ENCODE measurements around the gene LRFN4. TPM values are rescaled to one million over a fixed set of nuclear protein-coding genes. Genes with fewer than 3 reads are reported as not detected.

Gene LRFN4
- total and polyA plus RNA-seq, 2 of the 13 experiments (the other 11 are each of a cell fraction or from before 2014, with no cell fraction given) = 1.3 to 6.8 TPM

DNA sequence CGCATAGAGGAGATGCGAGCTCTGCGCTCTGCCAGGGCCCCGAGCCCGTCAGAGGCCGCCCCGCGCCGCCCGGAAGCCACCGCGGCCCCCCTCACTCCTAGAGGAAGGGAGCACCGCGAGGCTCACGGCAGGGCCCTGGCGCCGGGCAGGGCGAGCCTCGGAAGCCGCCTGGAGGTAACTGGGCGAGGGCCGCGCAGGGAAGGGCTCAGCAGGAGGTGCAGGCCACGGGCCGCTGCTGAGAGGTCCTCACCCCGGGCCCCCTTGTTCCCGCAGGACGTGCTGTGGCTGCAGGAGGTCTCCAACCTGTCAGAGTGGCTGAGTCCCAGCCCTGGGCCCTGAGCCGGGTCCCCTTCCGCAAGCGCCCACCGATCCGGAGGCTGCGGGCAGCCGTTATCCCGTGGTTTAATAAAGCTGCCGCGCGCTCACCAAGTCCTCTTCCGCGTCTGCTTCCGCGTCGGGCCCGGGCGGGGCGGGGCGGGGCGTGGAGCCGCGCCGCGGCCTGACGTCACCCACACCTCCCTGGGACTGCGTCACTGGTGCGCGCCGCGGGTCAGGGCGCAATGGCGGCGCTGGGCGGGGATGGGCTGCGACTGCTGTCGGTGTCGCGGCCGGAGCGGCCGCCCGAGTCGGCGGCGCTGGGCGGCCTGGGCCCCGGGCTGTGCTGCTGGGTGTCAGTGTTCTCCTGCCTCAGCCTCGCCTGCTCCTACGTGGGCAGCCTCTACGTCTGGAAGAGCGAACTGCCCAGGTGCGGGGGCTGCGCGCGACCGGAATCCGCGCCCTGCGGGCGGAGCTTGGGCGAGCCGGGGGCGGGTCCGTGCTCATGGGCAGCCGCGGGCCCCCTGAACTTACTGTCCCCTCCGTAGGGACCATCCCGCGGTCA lies 13.7 kb upstream of the LRFN4 start, which contains the start of gene RCE1 (continued):
- TF ChIP-seq KAT2B (IDR thresholded peaks at IDR 0.05; ENCODE audit: borderline replicate concordance, low read depth, low read length) (no peak), ZNF567 (CRISPR knock-in tag; IDR thresholded peaks at IDR 0.05; ENCODE audit: borderline replicate concordance) (0 out of 2 replicates have a peak, but pooled peaks have one; percentile 76), PPARG (CRISPR knock-in tag; conservative IDR thresholded peaks at IDR 0.05) (0 out of 2 replicates have a peak, but pooled peaks have one; percentile 22), GABPA (IDR thresholded peaks at IDR 0.05; ENCODE audit: low read depth, low read length) (peak; percentile 48), GABPA (CRISPR knock-in tag; IDR thresholded peaks at IDR 0.05; ENCODE audit: low read depth) (peak; percentile 44), TBP (CRISPR knock-in tag; IDR thresholded peaks at IDR 0.05) (no peak; the same call in 1 of the 2 replicates), KLF12 (CRISPR knock-in tag; IDR thresholded peaks at IDR 0.05; ENCODE audit: borderline replicate concordance) (peak; percentile 94; the same call in 1 of the 2 replicates), MAFG (CRISPR knock-in tag; IDR thresholded peaks at IDR 0.05) (no peak), MIER2 (CRISPR knock-in tag; IDR thresholded peaks at IDR 0.05) (no peak)
- TF ChIP-seq, protein P1, sequence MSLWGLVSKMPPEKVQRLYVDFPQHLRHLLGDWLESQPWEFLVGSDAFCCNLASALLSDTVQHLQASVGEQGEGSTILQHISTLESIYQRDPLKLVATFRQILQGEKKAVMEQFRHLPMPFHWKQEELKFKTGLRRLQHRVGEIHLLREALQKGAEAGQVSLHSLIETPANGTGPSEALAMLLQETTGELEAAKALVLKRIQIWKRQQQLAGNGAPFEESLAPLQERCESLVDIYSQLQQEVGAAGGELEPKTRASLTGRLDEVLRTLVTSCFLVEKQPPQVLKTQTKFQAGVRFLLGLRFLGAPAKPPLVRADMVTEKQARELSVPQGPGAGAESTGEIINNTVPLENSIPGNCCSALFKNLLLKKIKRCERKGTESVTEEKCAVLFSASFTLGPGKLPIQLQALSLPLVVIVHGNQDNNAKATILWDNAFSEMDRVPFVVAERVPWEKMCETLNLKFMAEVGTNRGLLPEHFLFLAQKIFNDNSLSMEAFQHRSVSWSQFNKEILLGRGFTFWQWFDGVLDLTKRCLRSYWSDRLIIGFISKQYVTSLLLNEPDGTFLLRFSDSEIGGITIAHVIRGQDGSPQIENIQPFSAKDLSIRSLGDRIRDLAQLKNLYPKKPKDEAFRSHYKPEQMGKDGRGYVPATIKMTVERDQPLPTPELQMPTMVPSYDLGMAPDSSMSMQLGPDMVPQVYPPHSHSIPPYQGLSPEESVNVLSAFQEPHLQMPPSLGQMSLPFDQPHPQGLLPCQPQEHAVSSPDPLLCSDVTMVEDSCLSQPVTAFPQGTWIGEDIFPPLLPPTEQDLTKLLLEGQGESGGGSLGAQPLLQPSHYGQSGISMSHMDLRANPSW (CRISPR knock-in tag; IDR thresholded peaks at IDR 0.05; ENCODE audit: borderline replicate concordance) = no peak
- TF ChIP-seq, protein P2, sequence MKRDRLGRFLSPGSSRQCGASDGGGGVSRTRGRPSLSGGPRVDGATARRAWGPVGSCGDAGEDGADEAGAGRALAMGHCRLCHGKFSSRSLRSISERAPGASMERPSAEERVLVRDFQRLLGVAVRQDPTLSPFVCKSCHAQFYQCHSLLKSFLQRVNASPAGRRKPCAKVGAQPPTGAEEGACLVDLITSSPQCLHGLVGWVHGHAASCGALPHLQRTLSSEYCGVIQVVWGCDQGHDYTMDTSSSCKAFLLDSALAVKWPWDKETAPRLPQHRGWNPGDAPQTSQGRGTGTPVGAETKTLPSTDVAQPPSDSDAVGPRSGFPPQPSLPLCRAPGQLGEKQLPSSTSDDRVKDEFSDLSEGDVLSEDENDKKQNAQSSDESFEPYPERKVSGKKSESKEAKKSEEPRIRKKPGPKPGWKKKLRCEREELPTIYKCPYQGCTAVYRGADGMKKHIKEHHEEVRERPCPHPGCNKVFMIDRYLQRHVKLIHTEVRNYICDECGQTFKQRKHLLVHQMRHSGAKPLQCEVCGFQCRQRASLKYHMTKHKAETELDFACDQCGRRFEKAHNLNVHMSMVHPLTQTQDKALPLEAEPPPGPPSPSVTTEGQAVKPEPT (CRISPR knock-in tag; IDR thresholded peaks at IDR 0.05; ENCODE audit: low read depth) = no peak
- TF ChIP-seq, protein P3, sequence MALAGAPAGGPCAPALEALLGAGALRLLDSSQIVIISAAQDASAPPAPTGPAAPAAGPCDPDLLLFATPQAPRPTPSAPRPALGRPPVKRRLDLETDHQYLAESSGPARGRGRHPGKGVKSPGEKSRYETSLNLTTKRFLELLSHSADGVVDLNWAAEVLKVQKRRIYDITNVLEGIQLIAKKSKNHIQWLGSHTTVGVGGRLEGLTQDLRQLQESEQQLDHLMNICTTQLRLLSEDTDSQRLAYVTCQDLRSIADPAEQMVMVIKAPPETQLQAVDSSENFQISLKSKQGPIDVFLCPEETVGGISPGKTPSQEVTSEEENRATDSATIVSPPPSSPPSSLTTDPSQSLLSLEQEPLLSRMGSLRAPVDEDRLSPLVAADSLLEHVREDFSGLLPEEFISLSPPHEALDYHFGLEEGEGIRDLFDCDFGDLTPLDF (CRISPR knock-in tag; IDR thresholded peaks at IDR 0.05) = 0 out of 2 replicates have a peak, but pooled peaks have one; percentile 21
- TF ChIP-seq, protein P4, sequence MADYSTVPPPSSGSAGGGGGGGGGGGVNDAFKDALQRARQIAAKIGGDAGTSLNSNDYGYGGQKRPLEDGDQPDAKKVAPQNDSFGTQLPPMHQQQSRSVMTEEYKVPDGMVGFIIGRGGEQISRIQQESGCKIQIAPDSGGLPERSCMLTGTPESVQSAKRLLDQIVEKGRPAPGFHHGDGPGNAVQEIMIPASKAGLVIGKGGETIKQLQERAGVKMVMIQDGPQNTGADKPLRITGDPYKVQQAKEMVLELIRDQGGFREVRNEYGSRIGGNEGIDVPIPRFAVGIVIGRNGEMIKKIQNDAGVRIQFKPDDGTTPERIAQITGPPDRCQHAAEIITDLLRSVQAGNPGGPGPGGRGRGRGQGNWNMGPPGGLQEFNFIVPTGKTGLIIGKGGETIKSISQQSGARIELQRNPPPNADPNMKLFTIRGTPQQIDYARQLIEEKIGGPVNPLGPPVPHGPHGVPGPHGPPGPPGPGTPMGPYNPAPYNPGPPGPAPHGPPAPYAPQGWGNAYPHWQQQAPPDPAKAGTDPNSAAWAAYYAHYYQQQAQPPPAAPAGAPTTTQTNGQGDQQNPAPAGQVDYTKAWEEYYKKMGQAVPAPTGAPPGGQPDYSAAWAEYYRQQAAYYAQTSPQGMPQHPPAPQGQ (CRISPR knock-in tag; IDR thresholded peaks at IDR 0.05; ENCODE audit: borderline replicate concordance) = no peak
- TF ChIP-seq, protein P5, sequence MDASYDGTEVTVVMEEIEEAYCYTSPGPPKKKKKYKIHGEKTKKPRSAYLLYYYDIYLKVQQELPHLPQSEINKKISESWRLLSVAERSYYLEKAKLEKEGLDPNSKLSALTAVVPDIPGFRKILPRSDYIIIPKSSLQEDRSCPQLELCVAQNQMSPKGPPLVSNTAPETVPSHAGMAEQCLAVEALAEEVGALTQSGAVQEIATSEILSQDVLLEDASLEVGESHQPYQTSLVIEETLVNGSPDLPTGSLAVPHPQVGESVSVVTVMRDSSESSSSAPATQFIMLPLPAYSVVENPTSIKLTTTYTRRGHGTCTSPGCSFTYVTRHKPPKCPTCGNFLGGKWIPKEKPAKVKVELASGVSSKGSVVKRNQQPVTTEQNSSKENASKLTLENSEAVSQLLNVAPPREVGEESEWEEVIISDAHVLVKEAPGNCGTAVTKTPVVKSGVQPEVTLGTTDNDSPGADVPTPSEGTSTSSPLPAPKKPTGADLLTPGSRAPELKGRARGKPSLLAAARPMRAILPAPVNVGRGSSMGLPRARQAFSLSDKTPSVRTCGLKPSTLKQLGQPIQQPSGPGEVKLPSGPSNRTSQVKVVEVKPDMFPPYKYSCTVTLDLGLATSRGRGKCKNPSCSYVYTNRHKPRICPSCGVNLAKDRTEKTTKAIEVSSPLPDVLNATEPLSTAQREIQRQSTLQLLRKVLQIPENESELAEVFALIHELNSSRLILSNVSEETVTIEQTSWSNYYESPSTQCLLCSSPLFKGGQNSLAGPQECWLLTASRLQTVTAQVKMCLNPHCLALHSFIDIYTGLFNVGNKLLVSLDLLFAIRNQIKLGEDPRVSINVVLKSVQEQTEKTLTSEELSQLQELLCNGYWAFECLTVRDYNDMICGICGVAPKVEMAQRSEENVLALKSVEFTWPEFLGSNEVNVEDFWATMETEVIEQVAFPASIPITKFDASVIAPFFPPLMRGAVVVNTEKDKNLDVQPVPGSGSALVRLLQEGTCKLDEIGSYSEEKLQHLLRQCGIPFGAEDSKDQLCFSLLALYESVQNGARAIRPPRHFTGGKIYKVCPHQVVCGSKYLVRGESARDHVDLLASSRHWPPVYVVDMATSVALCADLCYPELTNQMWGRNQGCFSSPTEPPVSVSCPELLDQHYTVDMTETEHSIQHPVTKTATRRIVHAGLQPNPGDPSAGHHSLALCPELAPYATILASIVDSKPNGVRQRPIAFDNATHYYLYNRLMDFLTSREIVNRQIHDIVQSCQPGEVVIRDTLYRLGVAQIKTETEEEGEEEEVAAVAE (CRISPR knock-in tag; IDR thresholded peaks at IDR 0.05; ENCODE audit: borderline replicate concordance) = no peak
